B cell (primary cell): ENCODE measurements around the gene ASIC3. TPM values are rescaled to one million over a fixed set of nuclear protein-coding genes. Genes with fewer than 3 reads are reported as not detected.

Source experiments
- ATAC-seq: fragments of 200-7000 bp; cut with Tn5 transposase; one replicate; pipeline ENCODE4 v1.10.0; 2021; ENCODE audit warnings: low read depth, mild to moderate bottlenecking, moderate number of reproducible peaks, moderate library complexity
- CTCF ChIA-PET: fragments of 350-600 bp; sonication (Branson Sonifier 250); formaldehyde crosslinking; loops from one replicate; lab custom pipeline; 2021; ENCODE audit warnings: antibody characterized with exemption, inconsistent platforms; lab: Charles Lee
- POLR2A ChIA-PET: fragments of 350-600 bp; sonication (Branson Sonifier 250); formaldehyde crosslinking; loops from one replicate; lab custom pipeline; 2021; ENCODE audit warnings: antibody characterized with exemption; lab: Charles Lee
- DNase-seq: peaks from one replicate; pipeline ENCODE4 v3.0.0; 2013
- H2AFZ ChIP-seq: 2 replicates; pipeline ENCODE4 v1.6.1; 2012; ENCODE audit warnings: mild to moderate bottlenecking, low read depth, low read length; ENCODE audit not compliant: insufficient read depth, poor library complexity, severe bottlenecking
- H3K27ac ChIP-seq, 2 donors: 1 replicate in 1 of 2; 2 replicates in 1 of 2; pipeline ENCODE4 v1.5.1; 2012 to 2013; ENCODE audit warnings: low read length in 2 of 2, mild to moderate bottlenecking in 2 of 2, moderate library complexity in 1 of 2
- H3K27me3 ChIP-seq, 4 experiments: fragments of 200-600 bp in 1 of 4; sonication (generic) in 1 of 4; replicated peaks in 1 of 4; 1 replicate in 2 of 4; 2 replicates in 2 of 4; pipeline versions ENCODE4 v1.6.1 to v1.7.0; 2013 to 2016; ENCODE audit warnings: low read length in 3 of 4, mild to moderate bottlenecking in 2 of 4, mixed read lengths in 1 of 4, moderate library complexity in 1 of 4; ENCODE audit not compliant: insufficient read depth in 4 of 4, control insufficient read depth in 3 of 4; ENCODE audit errors: control extremely low read depth in 1 of 4
- H3K36me3 ChIP-seq, 2 experiments: replicated peaks in 1 of 2; 1 replicate in 1 of 2; 2 replicates in 1 of 2; pipeline versions ENCODE4 v1.6.1 to v1.7.1; 2013; ENCODE audit warnings: low read length in 1 of 2; ENCODE audit not compliant: insufficient read depth in 2 of 2, control insufficient read depth in 1 of 2; ENCODE audit errors: control extremely low read depth in 1 of 2, extremely low read depth in 1 of 2
- H3K4me1 ChIP-seq, 2 donors: fragments of 200-600 bp in 1 of 2; sonication (generic) in 1 of 2; 1 replicate in 1 of 2; 2 replicates in 1 of 2; pipeline versions ENCODE4 v1.5.1 to v1.6.1; 2013 to 2017; ENCODE audit warnings: low read length in 2 of 2; ENCODE audit not compliant: control insufficient read depth in 2 of 2, insufficient read depth in 2 of 2
- H3K4me2 ChIP-seq: replicated peaks from 2 replicates; pipeline ENCODE3; 2012; ENCODE audit warnings: mild to moderate bottlenecking, low read depth, low read length; ENCODE audit not compliant: poor library complexity, severe bottlenecking
- H3K4me3 ChIP-seq, 5 experiments: fragments of 200-600 bp in 1 of 5; sonication (generic) in 1 of 5; 1 replicate in 3 of 5; 2 replicates in 2 of 5; pipeline versions ENCODE4 v1.5.1 to v1.7.0; 2011 to 2016; ENCODE audit warnings: low read length in 4 of 5, mild to moderate bottlenecking in 4 of 5, low read depth in 2 of 5, control low read depth in 1 of 5, moderate library complexity in 1 of 5; ENCODE audit not compliant: insufficient read depth in 1 of 5; ENCODE audit errors: control extremely low read depth in 1 of 5, extremely low read depth in 1 of 5
- H3K79me2 ChIP-seq: fragments of 200-600 bp; sonication (generic); one replicate; pipeline ENCODE4 v1.6.0; 2016; ENCODE audit warnings: low read length; ENCODE audit not compliant: control insufficient read depth, insufficient read depth
- H3K9ac ChIP-seq: fragments of 200-600 bp; sonication (generic); 2 replicates; pipeline ENCODE4 v1.6.1; 2017; ENCODE audit warnings: mild to moderate bottlenecking, low read length, moderate library complexity
- H3K9me3 ChIP-seq, 3 donors: one replicate each; pipeline versions ENCODE4 v1.6.1 to v1.7.1; 2013; ENCODE audit warnings: low read length in 2 of 3; ENCODE audit not compliant: control insufficient read depth in 2 of 3, insufficient read depth in 1 of 3; ENCODE audit errors: control extremely low read depth in 1 of 3
- H4K20me1 ChIP-seq: 2 replicates; pipeline ENCODE4 v1.6.0; 2012; ENCODE audit warnings: mild to moderate bottlenecking, low read length; ENCODE audit not compliant: insufficient read depth, control insufficient read depth, poor library complexity, severe bottlenecking
- H3K27ac Mint-ChIP-seq: one replicate; pipeline ENCODE4 v1.8.0; 2021; ENCODE audit warnings: mixed read lengths
- H3K27me3 Mint-ChIP-seq: one replicate; pipeline ENCODE4 v1.8.0; 2021; ENCODE audit warnings: mixed read lengths
- H3K4me1 Mint-ChIP-seq: one replicate; pipeline ENCODE4 v1.8.0; 2021; ENCODE audit warnings: mixed read lengths
- H3K4me3 Mint-ChIP-seq: one replicate; pipeline ENCODE4 v1.8.0; 2021; ENCODE audit warnings: mixed read lengths
- H3K9me3 Mint-ChIP-seq: one replicate; pipeline ENCODE4 v1.8.0; 2022; ENCODE audit warnings: mixed read lengths; ENCODE audit not compliant: insufficient read depth
- EZH2 ChIP-seq: IDR thresholded peaks from 2 replicates; pipeline ENCODE4 v1.6.1; 2012; ENCODE audit warnings: borderline replicate concordance, low read depth, mild to moderate bottlenecking, moderate library complexity, low read length; ENCODE audit not compliant: insufficient read depth, poor library complexity, severe bottlenecking
- WGBS: methylation state at CpG from one replicate; pipeline ENCODE4 v1.1.5; 2013; ENCODE audit warnings: missing lambda C conversion rate; ENCODE audit not compliant: insufficient coverage; 5-methylcytosine and 5-hydroxymethylcytosine counted together
- intact Hi-C: fragments of 100-400 bp; cut with micrococcal nuclease; formaldehyde crosslinking; loops from one replicate; pipeline ENCODE4 v1.10.0; 2022
- polyA plus RNA-seq: library from polyadenylated mRNA; depleted of rRNA; stranded (reverse); fragments of >200 nt; gene quantifications from 2 replicates; pipeline ENCODE4 v1.2.3, GENCODE V29; 2012
- total RNA-seq, 2 donors: library from RNA; stranded (reverse); fragments of 120-200 nt in 1 of 2; gene quantifications; 1 replicate in 1 of 2; 2 replicates in 1 of 2; pipeline versions ENCODE4 v1.2.3 to v1.2.4, GENCODE V29; 2013 to 2022
- TF ChIP-seq, protein P1 (sequence below): fragments of 200-600 bp; IDR thresholded peaks from one replicate; pipeline ENCODE4 v1.8.0; 2022; ENCODE audit warnings: antibody characterized with exemption, mild to moderate bottlenecking

The ASIC3 gene
- total and polyA plus RNA-seq, 2 donors (not counting 1 experiment from before 2014, with no cell fraction given): 4.8 to 5.0 TPM

DNA sequence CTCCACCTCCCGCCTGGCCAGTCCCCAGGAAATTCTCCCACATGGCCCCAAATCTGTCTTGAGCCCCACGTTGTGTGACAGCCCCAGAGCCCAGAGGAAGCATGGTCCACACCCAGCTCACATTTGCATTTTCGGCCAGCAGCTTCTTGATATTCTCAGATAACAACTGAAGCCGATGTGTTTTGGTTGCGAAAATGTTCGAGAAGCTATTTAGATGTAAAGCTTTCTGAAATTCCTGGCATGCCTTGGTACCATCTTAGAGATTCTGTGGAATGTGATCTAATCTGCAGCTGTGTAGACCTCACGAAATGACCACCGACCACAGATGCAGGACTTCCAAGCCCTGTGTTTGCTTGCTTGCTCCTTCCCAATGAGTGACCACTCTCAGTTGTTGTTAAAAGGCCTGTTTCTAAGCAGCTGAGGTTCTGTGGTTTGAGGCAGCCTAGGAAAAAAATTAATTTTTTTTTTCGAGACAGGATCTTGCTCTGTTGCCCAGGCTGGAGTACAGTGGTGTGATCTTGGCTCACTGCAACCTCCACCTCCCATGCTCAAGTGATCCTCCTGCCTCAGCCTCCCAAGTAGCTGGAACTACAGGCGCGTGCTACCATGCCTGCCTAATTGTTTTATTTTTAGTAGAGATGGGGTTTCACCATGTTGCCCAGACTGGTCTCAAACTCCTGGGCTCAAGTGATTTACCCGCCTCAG is 19.9 kb downstream of the ASIC3 start:
- H3K4me3 Mint-ChIP-seq: no peak overlapping the region

More for the DNA sequence above, 19.9 kb downstream of the ASIC3 start:
- Histone ChIP-seq H3K27me3 (no peaks in the 10 kb centered on the region), H3K27ac (no peak overlapping the region), H3K79me2 (no peaks in the 10 kb centered on the region), H3K4me1 (no peaks in the 10 kb centered on the region), H3K9ac (no peak overlapping the region), H3K9me3 (no peaks in the 10 kb centered on the region), H3K4me2 (no peak overlapping the region), H4K20me1 (no peaks in the 10 kb centered on the region), H2AFZ (no peak overlapping the region), H3K36me3 (peaks cover 0 to 47% of the 10 kb centered on the region in 2 experiments), H3K4me3 (no peak overlapping the region)
- intact Hi-C loops: no loop called here
- DNase-seq (no peak), ATAC-seq (no peak)
- H3K27me3 Mint-ChIP-seq: no peaks in the 10 kb centered on the region
- WGBS: 100% methylated on average over 10 of the region's 12 CpGs
- H3K27ac Mint-ChIP-seq: no peak overlapping the region
- TF ChIP-seq EZH2: no peak
- TF ChIP-seq, protein P1, sequence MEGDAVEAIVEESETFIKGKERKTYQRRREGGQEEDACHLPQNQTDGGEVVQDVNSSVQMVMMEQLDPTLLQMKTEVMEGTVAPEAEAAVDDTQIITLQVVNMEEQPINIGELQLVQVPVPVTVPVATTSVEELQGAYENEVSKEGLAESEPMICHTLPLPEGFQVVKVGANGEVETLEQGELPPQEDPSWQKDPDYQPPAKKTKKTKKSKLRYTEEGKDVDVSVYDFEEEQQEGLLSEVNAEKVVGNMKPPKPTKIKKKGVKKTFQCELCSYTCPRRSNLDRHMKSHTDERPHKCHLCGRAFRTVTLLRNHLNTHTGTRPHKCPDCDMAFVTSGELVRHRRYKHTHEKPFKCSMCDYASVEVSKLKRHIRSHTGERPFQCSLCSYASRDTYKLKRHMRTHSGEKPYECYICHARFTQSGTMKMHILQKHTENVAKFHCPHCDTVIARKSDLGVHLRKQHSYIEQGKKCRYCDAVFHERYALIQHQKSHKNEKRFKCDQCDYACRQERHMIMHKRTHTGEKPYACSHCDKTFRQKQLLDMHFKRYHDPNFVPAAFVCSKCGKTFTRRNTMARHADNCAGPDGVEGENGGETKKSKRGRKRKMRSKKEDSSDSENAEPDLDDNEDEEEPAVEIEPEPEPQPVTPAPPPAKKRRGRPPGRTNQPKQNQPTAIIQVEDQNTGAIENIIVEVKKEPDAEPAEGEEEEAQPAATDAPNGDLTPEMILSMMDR: no peak
- ChIA-PET CTCF (interaction anchor here (0.8 to 1.4 kb wide), 2 partner anchors 9 to 42 kb away, joined by 3 to 4 read pairs; no protein-coding TSS in a partner anchor), POLR2A (no interaction called here)
- no peaks in the 10 kb centered on the region for H3K4me1 Mint-ChIP-seq
- no peaks in the 10 kb centered on the region for H3K9me3 Mint-ChIP-seq
